Astrocyte (in vitro differentiated cells and primary cell): Measurements from ENCODE around the gene CXCL13.
"Not testable (repeated sequence)": the region's sequence is repeated elsewhere in the genome, so short reads cannot be mapped to it uniquely, and the experiment has no call there.

Source experiments
- EZH2 ChIP-seq: IDR thresholded peaks from 2 replicates; pipeline ENCODE4 v1.6.1; 2012; ENCODE audit warnings: mild to moderate bottlenecking, low read length, inconsistent platforms; ENCODE audit not compliant: insufficient read depth
- TF ChIP-seq, protein P1 (sequence below): IDR thresholded peaks from 2 replicates; pipeline ENCODE4 v1.5.1; 2011; ENCODE audit warnings: low read depth, mild to moderate bottlenecking, inconsistent platforms, low read length, moderate library complexity; ENCODE audit not compliant: insufficient read depth

- TF ChIP-seq, protein P1, sequence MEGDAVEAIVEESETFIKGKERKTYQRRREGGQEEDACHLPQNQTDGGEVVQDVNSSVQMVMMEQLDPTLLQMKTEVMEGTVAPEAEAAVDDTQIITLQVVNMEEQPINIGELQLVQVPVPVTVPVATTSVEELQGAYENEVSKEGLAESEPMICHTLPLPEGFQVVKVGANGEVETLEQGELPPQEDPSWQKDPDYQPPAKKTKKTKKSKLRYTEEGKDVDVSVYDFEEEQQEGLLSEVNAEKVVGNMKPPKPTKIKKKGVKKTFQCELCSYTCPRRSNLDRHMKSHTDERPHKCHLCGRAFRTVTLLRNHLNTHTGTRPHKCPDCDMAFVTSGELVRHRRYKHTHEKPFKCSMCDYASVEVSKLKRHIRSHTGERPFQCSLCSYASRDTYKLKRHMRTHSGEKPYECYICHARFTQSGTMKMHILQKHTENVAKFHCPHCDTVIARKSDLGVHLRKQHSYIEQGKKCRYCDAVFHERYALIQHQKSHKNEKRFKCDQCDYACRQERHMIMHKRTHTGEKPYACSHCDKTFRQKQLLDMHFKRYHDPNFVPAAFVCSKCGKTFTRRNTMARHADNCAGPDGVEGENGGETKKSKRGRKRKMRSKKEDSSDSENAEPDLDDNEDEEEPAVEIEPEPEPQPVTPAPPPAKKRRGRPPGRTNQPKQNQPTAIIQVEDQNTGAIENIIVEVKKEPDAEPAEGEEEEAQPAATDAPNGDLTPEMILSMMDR = not testable (repeated sequence)
- not testable (repeated sequence) for TF ChIP-seq EZH2
Measured at GRCh38 chr4:77561720-77562119, 43.9 kb upstream of the CXCL13 start.
